GM18526 (cell line): ENCODE measurements around the gene CDH4.

Source experiments
- POLR2A ChIP-seq: IDR thresholded peaks from 3 replicates; pipeline ENCODE4 v1.6.1; 2011; ENCODE audit not compliant: insufficient read length; ENCODE audit errors: extremely low read depth

CDH4 gene

DNA sequence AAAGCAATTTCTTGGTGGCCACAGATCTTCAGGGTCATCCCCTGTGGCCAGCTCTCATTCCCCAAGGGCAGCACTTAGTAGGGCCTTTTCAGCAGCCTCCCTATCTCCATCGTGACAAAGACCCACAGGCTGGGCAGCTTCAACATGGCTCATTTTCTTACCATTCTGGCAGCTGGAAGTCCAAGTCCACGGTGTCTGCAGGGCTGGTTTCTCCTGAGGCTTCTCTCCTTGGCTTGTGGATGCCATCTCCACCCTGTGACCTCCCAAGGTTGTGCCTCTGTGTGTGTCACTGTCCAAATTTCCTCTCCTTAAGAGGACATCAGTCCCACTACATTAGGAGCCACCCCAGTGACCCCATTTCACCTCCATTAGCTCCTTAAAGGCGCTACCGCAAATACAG is 161.7 kb downstream of the CDH4 start:
- TF ChIP-seq POLR2A: no peak

DNA sequence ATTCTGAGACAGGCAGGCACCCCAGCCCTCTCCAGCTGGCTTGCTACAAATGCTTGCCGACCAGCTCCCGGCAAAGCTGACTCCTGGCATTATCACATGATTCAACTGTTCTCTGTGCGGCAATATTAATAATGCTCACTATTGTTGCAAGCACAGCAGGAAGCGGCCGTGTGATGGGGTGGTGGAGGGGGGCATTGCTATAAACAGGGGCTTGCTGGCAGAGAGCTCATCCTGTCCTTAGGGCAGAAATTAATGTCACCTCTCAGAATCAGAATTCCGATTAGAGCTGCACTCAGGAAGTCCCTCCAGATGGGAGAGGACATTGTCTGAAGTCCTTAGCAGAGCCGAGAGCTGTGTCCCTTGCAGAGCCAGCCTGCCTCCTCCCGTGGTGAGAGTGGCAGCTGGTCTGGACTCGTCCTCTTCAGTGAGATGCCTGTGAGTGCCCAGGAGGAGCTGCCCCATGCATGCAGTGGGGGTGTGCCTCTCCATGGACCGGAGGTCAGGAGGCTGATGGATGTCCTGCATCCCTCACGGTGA is 162.5 kb downstream of the CDH4 start:
- no peak for TF ChIP-seq POLR2A

- no peak for TF ChIP-seq POLR2A
Observed at GRCh38 chr20:61416546-61416945, 164.5 kb downstream of the CDH4 start.

DNA sequence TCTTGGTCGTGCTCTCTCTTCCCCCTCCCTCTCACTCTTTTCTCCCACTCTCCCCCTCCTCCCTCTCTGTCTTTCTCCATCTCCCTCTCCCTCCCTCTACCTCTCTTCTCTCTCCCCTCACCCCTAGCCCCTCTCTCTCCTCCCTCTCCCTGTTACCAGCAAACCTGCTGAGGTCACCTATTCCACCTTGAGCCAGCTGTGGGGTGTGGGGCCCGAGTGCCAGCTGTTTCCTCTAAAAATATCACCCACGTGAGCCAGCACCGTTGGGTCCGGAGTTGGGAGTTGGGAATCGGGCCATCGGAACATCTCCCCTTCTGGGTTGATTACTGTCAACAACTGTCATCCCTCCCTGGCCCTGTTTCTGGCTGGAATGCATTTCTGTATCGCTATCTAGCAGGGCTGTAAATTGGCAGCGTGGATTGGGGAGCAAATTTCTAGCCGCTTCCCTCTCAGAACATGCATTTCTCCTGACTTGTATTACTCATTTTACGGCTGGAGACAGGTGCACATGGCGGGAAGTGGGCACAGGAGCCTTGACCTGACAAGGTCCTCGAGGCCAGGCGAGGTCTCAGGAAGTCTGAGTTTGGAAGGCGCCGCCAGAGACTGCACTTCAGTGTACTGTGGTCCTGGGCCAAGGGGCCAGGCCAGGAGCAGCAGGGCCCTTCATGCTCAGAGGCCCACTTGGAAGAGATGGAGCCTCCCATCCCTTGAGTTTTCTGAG is 165.3 kb downstream of the CDH4 start:
- no peak for TF ChIP-seq POLR2A

DNA sequence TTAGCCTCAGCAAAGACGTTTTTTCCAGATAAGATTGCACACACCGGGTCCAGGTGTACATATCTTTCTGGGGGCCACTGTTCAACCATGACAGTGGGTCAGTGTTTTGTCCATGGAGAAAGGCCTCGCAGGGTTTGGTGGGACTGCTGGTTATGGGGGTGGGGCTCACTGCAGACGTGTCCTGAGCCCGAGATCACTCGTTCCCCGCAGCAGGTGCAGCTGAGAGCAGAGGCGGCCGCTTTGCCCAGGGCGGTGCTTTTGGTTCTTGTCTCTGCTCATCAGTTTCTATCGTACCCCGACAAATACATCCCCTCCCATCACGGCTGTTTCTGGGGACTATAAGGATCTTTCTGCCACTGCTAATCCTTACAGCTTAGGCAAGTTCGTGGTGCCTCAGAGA is 166.9 kb downstream of the CDH4 start:
- no peak for TF ChIP-seq POLR2A

- no peak for TF ChIP-seq POLR2A
Observed at GRCh38 chr20:61419501-61419900, 167.4 kb downstream of the CDH4 start.

- TF ChIP-seq POLR2A: no peak
Observed at GRCh38 chr20:61420056-61420455, 168.0 kb downstream of the CDH4 start.

DNA sequence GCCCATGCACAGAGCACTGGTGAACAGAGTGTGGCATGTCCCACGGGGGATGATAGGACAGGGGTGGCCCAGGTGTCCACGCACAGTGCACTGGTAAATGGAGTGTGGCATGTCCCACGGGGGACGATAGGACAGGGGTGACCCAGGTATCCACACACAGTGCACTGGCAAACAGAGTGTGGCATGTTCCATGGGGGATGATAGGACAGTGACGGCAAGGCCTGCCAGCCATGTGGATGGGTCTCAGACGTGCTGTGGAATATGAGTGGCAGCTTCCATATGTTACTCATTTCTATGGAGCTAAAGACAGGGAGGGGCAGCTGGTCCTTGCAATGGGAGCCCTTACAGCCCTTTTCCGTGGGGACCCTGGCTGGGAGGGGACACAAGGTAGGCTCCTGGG is 168.7 kb downstream of the CDH4 start:
- TF ChIP-seq POLR2A: no peak

GRCh38 chr20:61422636-61423425 is 170.8 kb downstream of the CDH4 start:
- no peak for TF ChIP-seq POLR2A

- TF ChIP-seq POLR2A: no peak
Observed at GRCh38 chr20:61424011-61424627, 172.1 kb downstream of the CDH4 start.

GRCh38 chr20:61424628-61425420 is 172.8 kb downstream of the CDH4 start:
- no peak for TF ChIP-seq POLR2A

DNA sequence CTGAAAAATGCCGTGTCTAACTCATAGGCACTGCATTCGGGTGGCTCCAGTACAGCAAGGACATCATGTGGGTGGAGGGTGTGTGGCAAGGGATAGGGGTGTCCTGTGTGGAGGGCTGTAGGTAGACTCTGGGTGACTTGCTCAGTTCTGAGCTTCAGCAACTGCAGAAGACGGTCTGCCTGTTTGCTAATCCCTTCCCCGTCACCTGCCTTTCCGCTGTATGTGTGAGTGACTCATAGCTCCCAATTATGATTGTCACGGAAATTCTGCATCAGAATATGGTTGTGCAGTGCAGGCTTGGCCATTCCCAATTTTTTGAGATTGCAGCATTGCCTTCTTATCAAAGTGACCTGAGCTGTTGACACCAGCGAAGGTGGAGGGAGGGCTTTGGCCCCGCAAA is 174.3 kb downstream of the CDH4 start:
- TF ChIP-seq POLR2A: no peak

DNA sequence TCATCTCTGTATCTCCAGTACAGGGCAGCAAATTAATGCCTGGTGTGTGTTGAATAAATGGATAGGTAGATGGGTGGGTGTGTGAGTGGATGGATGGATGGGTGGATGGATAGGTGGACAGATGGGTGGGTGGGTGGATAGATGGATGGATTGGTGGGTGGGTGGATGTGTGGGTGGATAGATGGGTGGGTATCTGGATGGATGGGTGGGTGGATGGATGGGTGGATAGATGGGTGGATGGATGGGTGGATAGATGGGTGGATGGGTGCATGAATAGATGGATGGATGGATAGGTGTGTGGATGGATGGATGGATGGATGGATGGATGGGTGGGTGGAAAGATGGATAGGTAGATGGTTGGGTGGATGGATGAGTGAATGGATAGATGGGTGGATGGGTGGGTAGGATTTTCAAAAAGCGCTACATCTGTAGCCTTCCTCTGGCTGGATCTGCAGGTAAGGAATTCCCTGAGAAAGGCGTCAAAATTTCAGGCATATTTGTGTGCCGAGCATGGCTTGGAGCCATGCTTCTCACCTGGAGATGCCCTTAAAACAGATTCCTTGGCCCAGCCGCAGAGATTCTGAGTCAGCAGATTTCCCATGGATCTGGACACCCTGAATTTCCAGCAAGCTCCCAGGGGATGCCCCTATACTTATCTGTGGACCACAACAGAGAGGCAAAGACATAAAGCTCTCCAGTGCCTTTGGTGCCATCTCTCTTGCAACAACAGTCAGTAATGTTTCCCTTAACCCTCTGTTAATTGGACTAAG is 177.6 kb downstream of the CDH4 start:
- TF ChIP-seq POLR2A: no peak

- TF ChIP-seq POLR2A: no peak
Observed at GRCh38 chr20:61430228-61430624, 178.2 kb downstream of the CDH4 start.
